Kasumi-1 (cell line): Measurements from ENCODE around the gene LRRC40.

Experiments
- DNase-seq, 2 experiments: peaks; one replicate each; lab custom pipeline; 2025; lab: John Stamatoyannopoulos, UW

LRRC40 gene

DNA sequence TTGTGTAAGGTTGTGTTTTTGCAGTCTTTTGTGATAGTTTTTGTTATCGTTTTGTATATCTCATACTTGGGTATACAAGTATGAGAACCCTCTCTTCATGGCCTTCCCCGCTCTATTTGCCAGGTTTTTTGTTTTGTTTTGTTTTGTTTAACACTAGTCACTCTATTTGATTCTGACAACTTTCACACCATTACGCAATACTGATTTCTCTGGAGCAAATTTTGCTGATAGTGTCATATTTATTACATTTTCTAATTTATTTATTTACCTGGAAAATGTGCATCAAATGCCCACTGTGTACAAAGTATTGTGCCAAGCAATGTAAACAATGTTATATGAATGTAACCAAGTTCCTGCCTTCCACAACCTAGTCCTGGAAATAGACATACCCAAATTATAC, 90.1 kb downstream of the LRRC40 start:
- no peak for DNase-seq

DNA sequence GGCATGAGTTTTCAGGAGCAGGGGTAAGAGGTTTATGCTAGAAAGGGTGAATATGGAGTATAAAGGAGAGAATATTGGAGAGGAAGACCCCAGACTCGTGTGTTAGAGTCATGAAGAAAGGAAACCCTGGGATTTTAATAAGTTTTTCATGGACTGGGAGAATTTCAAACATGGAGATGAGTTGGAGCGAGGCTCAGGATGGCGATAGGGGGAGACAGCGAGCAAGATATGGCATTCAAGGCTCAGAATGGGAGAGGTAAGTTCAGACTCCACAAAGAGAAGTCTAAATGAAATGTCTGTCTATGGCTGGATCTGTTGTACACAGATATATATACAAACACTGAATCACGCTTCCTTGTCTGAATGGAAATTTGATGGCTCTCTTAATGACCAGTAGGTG, 92.5 kb downstream of the LRRC40 start:
- no peak for DNase-seq

DNA sequence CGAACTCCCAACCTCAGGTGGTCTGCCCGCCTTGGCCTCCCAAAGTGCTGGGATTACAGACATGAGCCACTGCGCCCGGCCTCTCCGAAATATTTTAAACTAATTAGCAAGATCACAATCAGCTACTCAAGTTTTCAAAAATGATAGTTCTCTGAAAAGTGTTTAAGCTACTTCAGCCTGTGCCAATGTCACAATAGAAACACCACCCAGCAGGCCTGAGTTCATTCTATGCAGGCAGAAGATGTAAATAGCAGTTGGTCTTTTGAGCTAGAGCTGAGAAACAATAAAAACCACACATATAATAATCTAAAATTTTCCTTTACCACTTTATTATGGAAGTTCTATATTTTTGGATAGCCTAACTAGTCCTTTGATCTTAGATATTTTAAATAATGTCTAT, 96.1 kb downstream of the LRRC40 start:
- DNase-seq, result no peak

DNA sequence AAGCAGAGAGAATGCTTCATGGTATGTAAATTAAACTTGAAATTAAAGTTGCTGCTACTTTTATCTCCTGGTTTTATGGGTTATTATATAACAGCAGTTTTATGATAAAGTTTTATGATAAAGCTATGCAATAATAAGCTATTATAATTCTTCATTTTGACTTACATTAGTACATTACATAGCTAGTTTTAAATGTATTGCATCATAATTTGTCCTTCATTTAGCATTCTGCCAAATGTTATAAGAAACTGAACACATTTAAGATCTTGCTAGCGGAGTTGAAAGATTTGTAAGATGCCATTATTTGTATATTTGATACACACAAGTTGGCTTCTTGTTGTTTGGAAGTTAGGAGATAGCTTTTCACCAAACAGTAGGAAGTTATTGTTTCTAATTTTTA, 101.6 kb downstream of the LRRC40 start:
- DNase-seq, result no peak

- DNase-seq, result no peak
Observed at GRCh38 chr1:70101774-70102173, 103.6 kb downstream of the LRRC40 start.

DNA sequence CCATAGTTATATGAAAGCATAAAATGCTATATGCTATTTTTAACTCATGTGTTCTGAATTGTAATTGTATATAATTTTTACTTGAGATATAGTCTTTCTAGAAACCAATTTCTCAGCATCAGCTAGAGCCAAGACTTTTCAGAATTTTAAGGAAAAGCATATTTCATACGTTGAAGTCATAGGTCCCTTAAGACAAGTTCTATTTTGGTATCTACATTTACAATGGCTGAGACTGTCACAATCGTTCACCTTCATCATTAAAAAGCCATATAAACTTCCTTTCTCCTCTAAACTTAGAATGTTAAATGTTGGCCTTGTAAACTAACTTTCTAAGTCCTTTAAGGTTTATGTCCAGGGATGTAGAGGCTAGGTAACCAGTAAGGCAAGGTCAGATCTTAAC, 104.1 kb downstream of the LRRC40 start:
- no peak for DNase-seq
